HS-27A (cell line): ENCODE results near the gene POLA1.
A peak's percentile ranks its signal among the peaks of the same experiment; 100 is the strongest.

Source experiments
- DNase-seq: peaks from one replicate; pipeline ENCODE4 v3.0.0-alpha.2; 2012; ENCODE audit warnings: low read depth, missing footprints

The POLA1 gene

GRCh38 chrX:25028726-25029125 lies 335.0 kb downstream of the POLA1 start:
- peak; percentile 24 for DNase-seq

- DNase-seq = no peak
Measured at GRCh38 chrX:25029288-25029825, 335.6 kb downstream of the POLA1 start.

GRCh38 chrX:25034889-25035288 lies 341.2 kb downstream of the POLA1 start:
- DNase-seq = no peak

- DNase-seq = no peak
Measured at GRCh38 chrX:25039036-25039435, 345.3 kb downstream of the POLA1 start.

- DNase-seq = no peak
Measured at GRCh38 chrX:25043192-25043591, 349.5 kb downstream of the POLA1 start.
